Gastroesophageal sphincter (tissue), 4 donors: ENCODE data around the gene LMTK3. TPM values are rescaled to one million over a fixed set of nuclear protein-coding genes. Genes with fewer than 3 reads are reported as not detected.

Source experiments
- ATAC-seq: fragments of 150-250 bp; one replicate; pipeline ENCODE4 v1.9.1; 2016; ENCODE audit warnings: mild to moderate bottlenecking, moderate library complexity
- H3K27ac ChIP-seq, 4 donors: fragments of 200-600 bp; sonication (generic) in 3 of 4; 1 replicate in 3 of 4; 2 replicates in 1 of 4; pipeline ENCODE4 v1.5.1; 2016 to 2019
- H3K27me3 ChIP-seq: fragments of 200-600 bp; sonication (generic); one replicate; pipeline ENCODE4 v1.5.1; 2019
- H3K36me3 ChIP-seq, 2 donors: fragments of 200-600 bp; sonication (generic); one replicate each; pipeline ENCODE4 v1.5.1; 2019; ENCODE audit warnings: control low read depth in 1 of 2
- H3K4me1 ChIP-seq, 3 donors: fragments of 200-600 bp; sonication (generic); 1 replicate in 2 of 3; 2 replicates in 1 of 3; pipeline ENCODE4 v1.5.1; 2016 to 2019; ENCODE audit warnings: control low read depth in 2 of 3
- H3K4me3 ChIP-seq, 2 donors: fragments of 200-600 bp; sonication (generic); one replicate each; pipeline ENCODE4 v1.5.1; 2019; ENCODE audit warnings: mild to moderate bottlenecking in 1 of 2, moderate library complexity in 1 of 2
- H3K9me3 ChIP-seq, 3 donors: fragments of 200-600 bp; sonication (generic); one replicate each; pipeline ENCODE4 v1.5.1; 2017 to 2019; ENCODE audit warnings: control low read depth in 2 of 3
- CTCF ChIP-seq, 4 experiments: fragments of 200-600 bp in 2 of 4; fragments of 450-650 bp in 2 of 4; sonication (generic) in 1 of 4; IDR thresholded peaks; one replicate each; pipeline ENCODE4 v1.5.1; 2017 to 2019; ENCODE audit warnings: antibody characterized with exemption in 4 of 4, mild to moderate bottlenecking in 2 of 4, moderate library complexity in 2 of 4
- EP300 ChIP-seq: sonication (generic); formaldehyde crosslinking; IDR thresholded peaks from one replicate; pipeline ENCODE4 v1.6.1; 2017; ENCODE audit warnings: antibody characterized with exemption, mild to moderate bottlenecking
- POLR2A ChIP-seq, 2 donors: fragments of 450-650 bp; IDR thresholded peaks; one replicate each; pipeline ENCODE4 v1.6.1; 2017; ENCODE audit warnings: antibody characterized with exemption in 2 of 2, mild to moderate bottlenecking in 2 of 2, moderate library complexity in 1 of 2
- POLR2AphosphoS5 ChIP-seq: sonication (generic); formaldehyde crosslinking; IDR thresholded peaks from one replicate; pipeline ENCODE4 v1.6.1; 2017; ENCODE audit warnings: antibody characterized with exemption
- WGBS, 2 donors: methylation state at CpG; one replicate each; pipeline ENCODE4 v1.1.5; 2018; ENCODE audit warnings: low coverage in 1 of 2; 5-methylcytosine and 5-hydroxymethylcytosine counted together
- total RNA-seq, 4 donors: library from RNA; depleted of rRNA; stranded (reverse); fragments of >200 nt; gene quantifications; one replicate each; pipeline ENCODE4 v1.1.0, GENCODE V29; 2016

LMTK3 gene
- total RNA-seq, 4 donors from 2014 or later = 0.13 to 1.2 (median 0.30) TPM

- TF ChIP-seq POLR2AphosphoS5 (no peak), EP300 (no peak), POLR2A (IDR thresholded peaks at IDR 0.05) (no peak), CTCF (IDR thresholded peaks at IDR 0.05) (no peak)
- peaks cover 0 to 20% (median 5%) of the 10 kb centered on the region in 3 donors for H3K4me1 ChIP-seq
- no peak for ATAC-seq
- no peak overlapping the region for H3K4me3 ChIP-seq
- H3K27me3 ChIP-seq = peaks cover 60% of the 10 kb centered on the region
- no peaks in the 10 kb centered on the region for H3K36me3 ChIP-seq
- no peaks in the 10 kb centered on the region for H3K9me3 ChIP-seq
- no peak overlapping the region for H3K27ac ChIP-seq
- WGBS, 2 donors = 0 to 3% methylated on average over 4 to 9 of the region's 20 CpGs
Observed at GRCh38 chr19:48501494-48502349, 9.9 kb downstream of the LMTK3 start.

DNA sequence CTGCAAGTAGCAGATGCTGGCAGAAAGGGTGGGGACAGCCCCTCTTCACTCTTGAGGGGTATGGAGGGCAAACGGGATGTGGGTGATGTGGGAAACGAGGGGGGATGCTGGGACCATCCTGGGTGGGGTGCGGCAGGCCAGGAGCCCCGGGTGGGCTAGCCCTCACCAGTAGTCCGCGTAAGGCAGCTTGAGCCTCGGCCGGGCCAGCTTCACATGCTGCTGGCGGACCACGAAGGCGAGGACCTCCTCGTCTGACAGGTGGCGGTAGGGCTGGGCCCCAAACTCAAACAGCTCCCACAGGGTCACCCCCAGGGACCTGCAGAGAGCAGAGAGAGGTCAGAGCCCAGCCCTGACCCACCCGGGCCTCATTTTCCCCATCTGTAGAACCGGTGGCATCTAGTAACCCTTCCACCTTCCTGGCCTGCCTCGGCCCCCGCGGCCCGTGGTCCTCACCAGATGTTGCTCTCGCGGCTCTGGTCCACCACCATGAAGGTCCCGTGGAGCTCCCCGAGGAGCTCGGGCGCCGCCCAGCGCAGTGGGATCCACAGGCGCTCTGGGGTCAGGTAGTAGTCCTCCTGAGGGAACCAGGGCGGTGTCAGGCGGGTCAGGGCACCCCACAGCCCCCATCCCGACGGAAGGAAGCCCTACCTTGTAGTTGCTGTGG, 10.7 kb downstream of the LMTK3 start:
- no peak for ATAC-seq
- Histone ChIP-seq H3K27me3 (peaks cover 60% of the 10 kb centered on the region), H3K27ac (no peak overlapping the region), H3K36me3 (no peaks in the 10 kb centered on the region), H3K9me3 (no peaks in the 10 kb centered on the region), H3K4me1 (peaks cover 0 to 20% (median 5%) of the 10 kb centered on the region in 3 donors), H3K4me3 (no peak overlapping the region)
- TF ChIP-seq POLR2AphosphoS5 (no peak), POLR2A (IDR thresholded peaks at IDR 0.05) (no peak), CTCF (IDR thresholded peaks at IDR 0.05) (no peak), EP300 (no peak)
- WGBS, 2 donors = 87% methylated on average over 6 of the region's 32 CpGs; no CpG with 5 or more reads in 1 of the 2 donors

DNA sequence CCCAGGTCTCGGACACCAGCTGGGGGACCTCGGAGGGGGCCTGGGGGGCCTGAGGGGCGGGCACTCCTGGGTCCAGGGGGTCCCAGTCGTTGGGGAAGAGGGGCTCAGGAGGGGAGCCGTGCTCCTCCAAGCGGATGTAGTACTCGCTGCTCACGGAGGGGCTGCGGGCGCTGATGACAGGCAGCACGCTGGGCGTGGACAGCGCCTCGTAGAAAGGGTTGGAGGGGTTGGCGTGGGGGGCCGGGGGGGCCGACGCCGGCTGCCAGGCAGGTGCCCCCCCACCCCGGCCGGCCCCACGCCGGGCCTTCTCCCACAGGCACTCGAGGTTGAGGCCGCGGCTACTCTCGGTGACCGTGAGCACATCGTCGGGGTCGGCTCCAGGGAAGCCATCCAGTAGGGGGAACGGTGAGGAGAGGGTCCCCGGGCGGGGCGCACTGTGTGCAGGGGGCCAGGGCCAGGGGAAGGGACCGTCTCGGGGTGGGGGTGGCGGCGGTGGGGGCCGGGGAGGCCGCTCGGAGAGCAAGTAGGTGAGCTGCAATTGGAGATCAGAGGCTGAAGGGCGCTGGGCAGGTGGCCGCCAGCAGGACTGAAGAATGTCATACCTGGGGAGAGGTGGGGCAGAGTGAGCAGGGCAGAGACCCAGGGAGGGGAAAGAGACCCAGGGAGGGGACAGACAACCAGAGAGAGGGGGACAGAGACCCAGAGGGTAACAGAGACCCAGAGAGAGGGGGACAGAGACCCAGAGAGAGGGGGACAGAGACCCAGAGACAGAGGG, 12.1 kb downstream of the LMTK3 start:
- no peak overlapping the region for H3K4me3 ChIP-seq
- H3K4me1 ChIP-seq = peaks cover 0 to 30% (median 8%) of the 10 kb centered on the region in 3 donors
- H3K27me3 ChIP-seq = peaks cover 60% of the 10 kb centered on the region
- WGBS, 2 donors = 53 to 75% methylated on average over 2 to 4 of the region's 44 CpGs
- no peaks in the 10 kb centered on the region for H3K9me3 ChIP-seq
- no peak overlapping the region for H3K27ac ChIP-seq
- ATAC-seq = no peak
- TF ChIP-seq POLR2A (IDR thresholded peaks at IDR 0.05) (no peak), CTCF (IDR thresholded peaks at IDR 0.05) (no peak), EP300 (no peak), POLR2AphosphoS5 (no peak)
- H3K36me3 ChIP-seq = no peaks in the 10 kb centered on the region

DNA sequence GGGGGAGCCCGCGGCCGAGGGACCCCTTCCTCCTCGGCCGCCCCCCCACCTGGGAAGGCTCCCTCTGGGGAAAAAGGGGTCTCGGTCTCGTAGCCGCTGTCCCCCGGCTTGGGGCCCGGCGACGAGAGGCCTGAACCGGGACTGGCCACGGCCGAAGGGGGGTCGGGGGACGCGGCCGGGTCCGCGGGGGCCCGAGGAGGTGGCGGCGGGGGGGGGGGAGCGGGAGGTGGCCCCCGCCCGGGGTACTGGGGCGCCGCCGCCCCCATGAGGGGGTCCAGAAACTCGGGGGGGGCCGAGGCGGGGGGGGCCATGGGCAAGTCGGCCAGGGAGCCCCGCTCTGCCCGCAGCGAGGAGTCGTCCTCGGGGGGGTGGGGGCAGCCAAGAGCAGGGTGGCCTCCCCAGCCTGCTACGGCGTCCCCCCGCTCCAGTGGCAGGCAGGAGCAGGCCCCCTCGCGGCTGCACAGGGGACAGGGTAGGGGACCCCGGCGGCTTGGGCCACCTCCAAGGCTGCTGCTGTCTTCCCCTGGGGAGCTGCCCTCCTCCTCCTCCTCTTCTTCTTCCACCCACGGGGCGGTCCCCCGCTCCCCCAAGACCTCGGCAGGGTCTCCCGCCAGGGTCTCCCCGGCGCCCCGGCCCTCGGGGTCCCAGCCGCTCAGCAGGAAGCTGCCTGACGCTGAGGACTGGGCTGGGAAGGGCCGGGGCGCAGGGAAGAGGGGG, 12.9 kb downstream of the LMTK3 start:
- peaks cover 60% of the 10 kb centered on the region for H3K27me3 ChIP-seq
- no CpG with 5 or more reads among the region's 59 CpGs for WGBS, 2 donors

More for the DNA sequence above, 12.9 kb downstream of the LMTK3 start:
- H3K27ac ChIP-seq = no peak overlapping the region
- H3K4me1 ChIP-seq = peaks cover 0 to 36% (median 13%) of the 10 kb centered on the region in 3 donors
- no peak for ATAC-seq
- TF ChIP-seq EP300 = no peak
- TF ChIP-seq CTCF (IDR thresholded peaks at IDR 0.05) = no peak
- TF ChIP-seq POLR2AphosphoS5 = no peak
- TF ChIP-seq POLR2A (IDR thresholded peaks at IDR 0.05) = no peak
- no peaks in the 10 kb centered on the region for H3K36me3 ChIP-seq
- no peaks in the 10 kb centered on the region for H3K9me3 ChIP-seq
- H3K4me3 ChIP-seq = peak overlapping the region in 1 of 2 donors; percentile 0
